CD14-positive monocyte (primary cell): ENCODE data around the gene INPP5A. TPM values are rescaled to one million over a fixed set of nuclear protein-coding genes. Genes with fewer than 3 reads are reported as not detected.

Experiments used
- DNase-seq, 3 donors: peaks; one replicate each; pipeline ENCODE4 v3.0.0-alpha.2; 2011 to 2022
- H2AFZ ChIP-seq: 2 replicates; pipeline ENCODE4 v1.6.0; 2012; ENCODE audit warnings: mild to moderate bottlenecking, low read depth, low read length, inconsistent platforms; ENCODE audit not compliant: insufficient read depth, poor library complexity, severe bottlenecking
- H3K27ac ChIP-seq, 2 donors: 1 replicate in 1 of 2; 2 replicates in 1 of 2; pipeline ENCODE4 v1.5.1; 2012 to 2013; ENCODE audit warnings: low read length in 2 of 2, control low read depth in 1 of 2, inconsistent platforms in 1 of 2, low read depth in 1 of 2, mild to moderate bottlenecking in 1 of 2
- H3K27me3 ChIP-seq, 2 donors: one replicate each; pipeline versions ENCODE4 v1.6.0 to v1.6.1; 2011 to 2013; ENCODE audit warnings: low read length in 2 of 2; ENCODE audit not compliant: control insufficient read depth in 2 of 2, insufficient read depth in 2 of 2
- H3K36me3 ChIP-seq, 2 donors: replicated peaks in 1 of 2; 1 replicate in 1 of 2; 2 replicates in 1 of 2; pipeline versions ENCODE4 v1.5.1 to v1.6.1; 2012 to 2013; ENCODE audit warnings: low read length in 2 of 2, control low read depth in 1 of 2, inconsistent platforms in 1 of 2, mild to moderate bottlenecking in 1 of 2; ENCODE audit not compliant: insufficient read depth in 2 of 2, control insufficient read depth in 1 of 2
- H3K4me1 ChIP-seq, 2 donors: 1 replicate in 1 of 2; 2 replicates in 1 of 2; pipeline versions ENCODE4 v1.5.1 to v1.6.1; 2012 to 2013; ENCODE audit warnings: low read length in 2 of 2, control low read depth in 1 of 2, inconsistent platforms in 1 of 2, mild to moderate bottlenecking in 1 of 2, moderate library complexity in 1 of 2; ENCODE audit not compliant: insufficient read depth in 2 of 2, control insufficient read depth in 1 of 2
- H3K4me2 ChIP-seq: replicated peaks from 2 replicates; pipeline ENCODE3; 2012; ENCODE audit warnings: low read length, moderate library complexity, mild to moderate bottlenecking; ENCODE audit not compliant: poor library complexity, severe bottlenecking; ENCODE audit errors: extremely low read depth
- H3K4me3 ChIP-seq, 3 experiments: fragments of 200-600 bp in 1 of 3; sonication (generic) in 1 of 3; replicated peaks in 1 of 3; 1 replicate in 2 of 3; 2 replicates in 1 of 3; pipeline ENCODE4 v1.5.1; 2011 to 2013; ENCODE audit warnings: low read length in 3 of 3, mild to moderate bottlenecking in 3 of 3, control low read depth in 2 of 3, low read depth in 2 of 3, inconsistent platforms in 1 of 3, moderate library complexity in 1 of 3
- H3K79me2 ChIP-seq: 2 replicates; pipeline ENCODE4 v1.6.0; 2012; ENCODE audit warnings: mild to moderate bottlenecking, control low read depth, inconsistent platforms, low read length, moderate library complexity; ENCODE audit not compliant: insufficient read depth
- H3K9ac ChIP-seq: 2 replicates; pipeline ENCODE4 v1.6.0; 2017; ENCODE audit warnings: low read length, mild to moderate bottlenecking; ENCODE audit not compliant: insufficient read depth, poor library complexity, severe bottlenecking
- H3K9me3 ChIP-seq, 2 donors: replicated peaks in 1 of 2; 1 replicate in 1 of 2; 2 replicates in 1 of 2; pipeline versions ENCODE4 v1.5.1 to v1.6.1; 2012 to 2013; ENCODE audit warnings: low read length in 2 of 2, control low read depth in 1 of 2; ENCODE audit not compliant: control insufficient read depth in 1 of 2, insufficient read depth in 1 of 2
- H4K20me1 ChIP-seq: 2 replicates; pipeline ENCODE4 v1.6.0; 2012; ENCODE audit warnings: mild to moderate bottlenecking, low read length, control low read depth, moderate library complexity; ENCODE audit not compliant: insufficient read depth
- H3K27ac Mint-ChIP-seq, 7 donors: one replicate each; pipeline ENCODE4 v1.8.0; 2020; ENCODE audit warnings: mild to moderate bottlenecking in 7 of 7, mixed read lengths in 7 of 7, moderate library complexity in 6 of 7, inconsistent platforms in 2 of 7
- H3K27me3 Mint-ChIP-seq, 3 donors: one replicate each; pipeline ENCODE4 v1.8.0; 2021 to 2022; ENCODE audit warnings: low read depth in 3 of 3, mild to moderate bottlenecking in 3 of 3, mixed read lengths in 3 of 3, moderate library complexity in 3 of 3, inconsistent platforms in 1 of 3
- H3K36me3 Mint-ChIP-seq, 2 donors: one replicate each; pipeline ENCODE4 v1.8.0; 2020; ENCODE audit warnings: mixed read lengths in 2 of 2, inconsistent platforms in 1 of 2, mild to moderate bottlenecking in 1 of 2
- H3K4me1 Mint-ChIP-seq: one replicate; pipeline ENCODE4 v1.8.0; 2020; ENCODE audit warnings: mild to moderate bottlenecking, mixed read lengths
- H3K4me3 Mint-ChIP-seq, 2 donors: one replicate each; pipeline ENCODE4 v1.8.0; 2020; ENCODE audit warnings: mild to moderate bottlenecking in 2 of 2, mixed read lengths in 2 of 2, moderate library complexity in 1 of 2
- H3K9me3 Mint-ChIP-seq, 7 donors: one replicate each; pipeline ENCODE4 v1.8.0; 2020 to 2022; ENCODE audit warnings: mixed read lengths in 7 of 7, mild to moderate bottlenecking in 6 of 7, moderate library complexity in 6 of 7, inconsistent platforms in 2 of 7
- CTCF ChIP-seq: fragments of 200-600 bp; IDR thresholded peaks from one replicate; pipeline ENCODE4 v1.8.0; 2022; ENCODE audit warnings: antibody characterized with exemption, mild to moderate bottlenecking
- WGBS: methylation state at CpG from one replicate; pipeline ENCODE4 v1.1.5; 2013; ENCODE audit warnings: missing lambda C conversion rate; ENCODE audit not compliant: insufficient coverage; 5-methylcytosine and 5-hydroxymethylcytosine counted together
- intact Hi-C, 2 donors: fragments of 100-400 bp; cut with micrococcal nuclease; formaldehyde crosslinking; loops; one replicate each; pipeline versions ENCODE4 v1.15.0 to v1.15.1; 2023
- polyA plus RNA-seq, 3 donors: library from polyadenylated mRNA; depleted of rRNA in 1 of 3; unstranded in 2 of 3; stranded (reverse) in 1 of 3; fragments of 300-500 nt in 2 of 3; fragments of >200 nt in 1 of 3; fragmentation: Illumina TruSeq in 2 of 3; gene quantifications; 1 replicate in 2 of 3; 2 replicates in 1 of 3; pipeline ENCODE4 v1.2.3, GENCODE V29; 2012 to 2021

The INPP5A gene
- polyA plus RNA-seq, 3 donors, result 0.87 to 17.2 (median 2.9) TPM

- intact Hi-C loops, result no loop called here
- Histone ChIP-seq H3K4me1 (no peaks in the 10 kb centered on the region), H3K4me2 (no peak overlapping the region), H3K9me3 (no peaks in the 10 kb centered on the region), H2AFZ (no peak overlapping the region), H3K36me3 (no peaks in the 10 kb centered on the region), H3K27me3 (no peaks in the 10 kb centered on the region), H3K9ac (no peak overlapping the region), H3K27ac (no peak overlapping the region), H3K79me2 (no peaks in the 10 kb centered on the region), H4K20me1 (no peaks in the 10 kb centered on the region), H3K4me3 (no peak overlapping the region)
- peak in 1 of 3 donors; percentile 2 for DNase-seq
- 91% methylated on average over 24 of the region's 26 CpGs for WGBS
- H3K4me1 Mint-ChIP-seq, result no peaks in the 10 kb centered on the region
- H3K36me3 Mint-ChIP-seq, result no peaks in the 10 kb centered on the region
- TF ChIP-seq CTCF, result no peak
- H3K27me3 Mint-ChIP-seq, result peaks cover 0 to 12% (median 8%) of the 10 kb centered on the region in 3 donors
- H3K9me3 Mint-ChIP-seq, result peaks cover 0 to 1% (median 0%) of the 10 kb centered on the region in 7 donors
- H3K4me3 Mint-ChIP-seq, result no peak overlapping the region
- H3K27ac Mint-ChIP-seq, result no peak overlapping the region
Observed at GRCh38 chr10:132811891-132812481, 274.4 kb downstream of the INPP5A start.

- no peaks in the 10 kb centered on the region for H3K27me3 ChIP-seq
Observed at GRCh38 chr10:132812520-132812919, 274.9 kb downstream of the INPP5A start.

More at GRCh38 chr10:132812520-132812919, 274.9 kb downstream of the INPP5A start:
- Mint-ChIP-seq H3K9me3 (peaks cover 0 to 1% (median 0%) of the 10 kb centered on the region in 7 donors), H3K27me3 (peaks cover 0 to 12% (median 9%) of the 10 kb centered on the region in 3 donors), H3K36me3 (no peaks in the 10 kb centered on the region), H3K4me3 (no peak overlapping the region), H3K27ac (no peak overlapping the region), H3K4me1 (no peaks in the 10 kb centered on the region)
- Histone ChIP-seq H3K9me3 (no peaks in the 10 kb centered on the region), H4K20me1 (no peaks in the 10 kb centered on the region), H3K4me1 (no peaks in the 10 kb centered on the region), H3K79me2 (no peaks in the 10 kb centered on the region), H3K4me2 (no peak overlapping the region), H3K4me3 (no peak overlapping the region), H2AFZ (no peak overlapping the region), H3K27ac (no peak overlapping the region), H3K9ac (no peak overlapping the region), H3K36me3 (no peaks in the 10 kb centered on the region)
- no peak for TF ChIP-seq CTCF
- intact Hi-C loops, result no loop called here
- peak in 1 of 3 donors; percentile 0 for DNase-seq
- 88% methylated on average over 3 of the region's 11 CpGs for WGBS
